GM19463 (cell line): Measurements from ENCODE around the gene SORD.
"Not testable (repeated sequence)": the region's sequence is repeated elsewhere in the genome, so short reads cannot be mapped to it uniquely, and the experiment has no call there.

Experiments used
- ATAC-seq: cut with Tn5 transposase; IDR thresholded peaks from one replicate; pipeline ENCODE4 v1.9.1; 2021; ENCODE audit warnings: mild to moderate bottlenecking, moderate library complexity; ENCODE audit not compliant: unreplicated experiment

Gene SORD

DNA sequence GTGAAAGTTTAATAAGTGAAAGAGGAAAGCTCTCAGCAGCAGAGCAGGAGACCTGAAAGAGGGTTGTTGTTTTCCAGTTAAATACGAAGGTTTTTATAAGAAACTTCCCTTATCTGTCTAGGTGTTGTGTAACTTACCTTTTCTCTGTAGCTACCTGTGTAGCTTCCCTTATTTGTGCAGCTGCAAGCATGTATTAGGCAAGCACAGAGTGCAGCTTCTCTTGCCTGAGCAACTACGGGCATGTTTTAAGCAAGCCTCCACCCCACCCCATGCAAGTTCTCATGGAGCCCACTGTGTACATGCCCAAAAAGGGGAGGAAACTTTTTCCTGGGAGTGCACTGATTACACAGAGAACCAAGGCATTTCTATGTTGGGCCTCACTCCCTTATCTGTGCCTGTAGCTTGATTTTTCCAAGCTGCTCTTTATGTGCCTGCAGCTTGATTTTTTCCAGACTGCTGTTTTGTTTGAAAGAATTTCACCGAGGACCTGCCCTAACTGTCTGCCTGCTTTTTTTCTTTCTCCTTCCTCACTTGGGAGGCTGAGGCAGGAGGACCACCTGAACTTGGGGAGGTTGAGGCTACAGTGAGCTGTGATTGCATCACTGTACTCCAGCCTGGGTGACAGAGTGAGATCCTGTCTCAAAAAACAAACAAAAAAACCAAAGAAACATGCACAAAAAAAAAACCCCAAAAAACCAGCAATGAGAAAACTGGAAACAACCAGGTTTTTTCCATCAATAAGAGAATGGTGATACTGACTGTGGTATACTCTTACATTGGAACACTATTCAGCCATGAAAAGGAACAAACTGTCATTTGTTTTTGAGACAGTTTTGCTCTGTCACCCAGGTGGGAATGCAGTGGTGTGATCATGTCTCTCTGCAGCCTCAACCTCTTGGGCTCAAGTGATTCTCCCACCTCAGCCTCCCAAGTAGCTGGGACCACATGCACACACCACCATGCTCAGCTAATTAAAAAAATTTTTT is 36.0 kb downstream of the SORD start:
- not testable (repeated sequence) for ATAC-seq

DNA sequence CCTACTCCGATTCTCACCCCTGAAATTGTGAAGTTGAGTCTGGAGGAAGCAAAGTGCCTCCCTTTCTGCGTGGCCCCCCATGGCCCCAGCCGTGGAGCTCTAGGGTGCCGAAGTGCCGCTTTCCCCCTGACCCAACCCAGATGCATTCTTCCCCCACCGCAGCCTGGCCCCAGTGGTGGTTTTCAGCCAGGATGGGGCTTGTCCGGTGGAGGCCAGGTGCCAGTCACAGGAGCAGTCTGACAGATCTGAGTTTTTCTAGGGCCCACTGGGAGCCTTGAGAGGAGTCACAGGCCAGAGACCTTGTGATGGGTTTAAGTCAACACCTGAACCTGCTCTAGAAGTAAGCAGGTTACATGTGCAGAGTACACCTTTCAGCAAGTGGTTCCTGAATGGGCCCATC is 39.3 kb downstream of the SORD start:
- ATAC-seq, result not testable (repeated sequence)

DNA sequence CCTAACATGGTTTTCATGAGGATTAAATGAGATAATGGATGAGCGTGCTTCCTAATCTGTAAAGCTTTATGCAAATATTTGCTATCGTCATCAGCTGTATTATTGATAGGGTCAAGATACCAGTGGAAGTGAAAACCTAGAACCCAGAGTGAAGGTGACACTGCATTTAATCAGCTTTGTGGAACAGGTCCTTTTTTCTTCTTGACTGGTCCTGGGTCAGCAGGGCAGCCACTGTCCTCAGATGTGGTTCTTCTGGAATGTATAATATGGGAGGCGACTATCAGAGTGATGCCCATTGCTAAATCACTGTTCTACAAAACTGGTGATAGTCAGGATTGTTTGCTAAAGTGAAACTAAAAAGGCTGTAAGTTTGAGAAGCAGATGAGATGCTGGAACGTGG is 41.4 kb downstream of the SORD start:
- ATAC-seq, result no peak

DNA sequence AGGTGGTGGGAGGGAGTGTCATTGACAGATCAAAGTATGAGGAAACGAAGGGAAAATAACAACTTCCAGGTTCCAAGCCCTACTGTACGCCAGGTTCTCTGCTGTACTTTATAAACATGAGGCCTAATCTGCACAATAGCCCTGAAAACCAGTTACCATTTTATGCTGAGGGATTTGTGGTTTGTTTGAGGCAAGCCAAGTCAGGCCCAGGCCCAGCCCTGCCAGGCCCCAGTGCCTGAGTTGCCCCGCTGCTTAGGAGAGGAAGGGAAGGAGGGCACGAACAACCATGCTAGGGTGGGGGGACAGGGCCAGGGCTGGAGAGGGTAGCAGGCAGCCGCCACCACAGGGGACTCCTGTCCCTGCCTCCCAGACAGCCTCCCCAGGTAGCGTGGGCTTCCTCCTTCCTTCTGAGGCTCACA is 47.0 kb downstream of the SORD start:
- ATAC-seq, result not testable (repeated sequence)

DNA sequence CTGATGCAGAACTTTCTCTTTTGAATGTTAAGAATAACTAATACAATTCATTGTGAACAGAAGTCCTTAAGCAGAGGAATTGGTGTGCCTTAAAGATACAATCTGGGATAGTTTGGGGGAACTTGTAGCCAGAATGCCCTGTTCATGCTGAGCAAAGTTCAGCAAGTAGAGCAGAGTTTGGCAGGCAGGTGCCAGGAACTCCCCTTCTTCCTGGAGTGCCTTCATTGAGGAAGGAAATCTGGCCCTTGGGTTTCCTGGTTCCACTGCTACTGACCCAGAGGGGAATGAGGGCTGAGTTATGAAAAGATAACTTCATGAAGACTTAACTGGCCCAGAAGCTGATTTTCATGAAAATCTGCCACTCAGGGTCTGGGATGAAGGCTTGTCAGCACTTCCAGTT is 50.6 kb downstream of the SORD start:
- not testable (repeated sequence) for ATAC-seq

DNA sequence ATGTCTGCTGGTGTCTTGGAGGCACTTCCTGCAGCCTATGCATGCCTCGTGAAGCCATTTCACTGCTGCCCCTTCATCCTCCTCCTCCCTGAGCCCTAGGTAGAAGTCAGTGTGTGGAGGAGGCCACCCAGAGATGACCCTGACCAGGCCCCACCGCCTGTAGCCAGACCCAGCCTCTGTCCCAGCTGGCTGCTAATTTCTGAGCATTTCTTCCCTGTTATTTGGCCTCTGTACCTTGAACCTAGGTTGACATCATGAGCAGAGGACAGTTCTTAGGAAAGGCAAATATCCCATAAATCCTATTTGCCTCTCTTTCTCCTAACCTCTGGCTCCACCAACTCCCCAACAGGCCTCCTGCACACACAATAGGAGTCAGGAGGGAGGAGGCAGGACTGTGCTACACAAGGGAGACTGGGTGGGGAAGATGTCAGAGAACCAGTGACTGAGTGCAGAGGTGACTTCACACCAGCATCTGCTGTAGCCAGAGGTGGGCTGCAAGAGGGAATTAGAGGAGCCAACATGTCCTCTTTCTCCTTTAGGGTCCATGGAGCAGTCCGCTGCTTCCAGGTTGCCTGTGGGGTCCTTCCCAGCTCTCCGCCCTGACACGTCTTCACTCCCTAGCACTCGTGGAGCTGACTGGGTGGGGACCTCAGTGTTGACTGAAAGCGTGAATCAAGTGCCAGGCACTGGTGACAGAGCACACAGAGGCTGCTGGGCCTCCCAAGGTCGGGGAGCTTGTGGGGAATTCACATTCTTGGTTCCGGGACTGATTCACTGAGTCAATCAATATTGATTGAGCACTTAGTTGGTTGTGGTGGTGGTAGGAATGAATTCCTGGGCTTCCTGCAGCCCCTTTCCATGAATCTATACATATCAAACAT is 52.7 kb downstream of the SORD start:
- ATAC-seq, result not testable (repeated sequence)

DNA sequence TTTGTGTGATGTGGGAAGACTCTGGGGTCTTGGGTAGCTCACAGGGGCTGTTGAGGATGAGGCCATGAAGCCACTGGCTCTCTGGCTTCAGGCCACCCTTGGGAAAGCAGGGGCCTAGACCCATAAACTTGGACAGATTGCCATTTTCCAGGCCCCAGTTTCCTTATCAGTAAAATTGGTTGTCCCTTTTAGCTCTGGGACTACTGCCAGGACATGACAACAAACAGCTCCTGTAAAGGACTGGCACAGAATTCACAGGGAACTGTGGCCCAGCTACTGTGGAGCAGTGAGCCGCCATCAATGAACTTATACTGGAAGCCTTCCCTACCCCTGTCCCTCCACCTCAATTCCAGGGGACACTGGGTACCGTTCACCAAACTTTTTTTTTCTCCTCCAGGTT is 54.4 kb downstream of the SORD start:
- ATAC-seq, result not testable (repeated sequence)

DNA sequence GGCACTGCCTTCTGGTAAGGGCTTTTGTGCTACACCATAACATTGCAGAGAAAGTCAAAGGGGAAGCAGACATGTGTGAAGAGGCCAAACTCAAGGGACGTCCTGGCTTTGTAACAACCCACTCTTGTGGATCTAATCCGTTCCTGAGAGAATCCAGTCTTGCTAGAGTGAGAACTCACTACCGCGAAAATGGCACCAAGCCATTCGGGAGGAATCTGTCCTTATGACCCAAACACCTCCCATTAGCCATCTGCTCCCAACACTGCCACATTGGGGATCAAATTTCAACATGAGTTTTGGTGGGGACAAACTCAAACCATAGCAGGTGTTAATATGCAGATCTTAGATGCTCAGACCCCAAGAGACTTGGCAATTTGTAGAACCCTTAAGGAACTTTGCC is 56.2 kb downstream of the SORD start:
- ATAC-seq, result not testable (repeated sequence)

DNA sequence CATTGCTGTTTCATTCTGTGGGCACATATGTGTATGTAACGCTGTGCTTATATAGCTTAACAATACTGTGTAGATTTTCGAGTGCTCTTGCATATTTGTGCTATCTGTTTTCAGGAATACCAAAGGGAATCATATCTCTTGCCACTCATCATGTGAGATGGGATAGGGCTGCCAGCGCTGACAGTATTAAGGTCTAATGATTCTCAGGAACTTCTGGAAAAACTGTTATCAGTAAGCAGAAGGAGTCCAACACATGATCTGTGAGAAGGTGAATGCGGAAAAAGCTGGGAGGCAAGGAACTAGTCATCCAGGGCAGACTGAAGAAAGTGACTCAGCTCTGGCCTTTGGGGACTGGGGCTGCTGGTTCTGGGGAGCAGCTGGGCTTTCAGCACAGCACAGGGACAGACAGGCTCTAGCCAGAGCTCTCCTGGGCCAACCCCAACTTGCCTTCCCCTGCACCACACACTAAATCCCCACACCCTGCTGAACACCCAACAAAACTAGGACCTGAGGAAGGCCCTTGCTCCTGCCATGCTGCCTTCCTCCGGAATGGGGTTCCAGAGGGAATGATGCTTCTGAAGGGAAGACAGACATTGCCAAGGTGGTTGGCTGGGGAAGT is 56.7 kb downstream of the SORD start:
- ATAC-seq, result not testable (repeated sequence)

DNA sequence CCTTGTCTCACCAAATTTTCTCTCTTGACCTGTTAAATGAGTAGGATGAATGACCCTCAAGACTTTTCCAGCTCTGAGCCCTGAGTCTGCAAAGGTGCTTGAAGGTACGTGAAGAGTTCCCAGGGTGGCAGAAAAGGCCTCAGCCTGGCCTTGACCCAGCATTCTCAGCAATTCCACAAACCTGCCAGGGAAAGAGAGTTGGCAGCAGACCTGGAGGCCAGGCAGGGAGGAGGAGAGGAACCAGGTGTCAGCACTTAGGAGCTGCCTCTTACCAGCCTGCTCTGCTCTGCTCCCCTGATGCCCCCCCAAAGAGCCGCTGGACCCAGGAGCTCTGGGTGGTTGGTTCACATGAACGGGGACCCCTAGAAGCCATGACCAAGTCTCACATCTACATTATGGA is 57.6 kb downstream of the SORD start:
- not testable (repeated sequence) for ATAC-seq

DNA sequence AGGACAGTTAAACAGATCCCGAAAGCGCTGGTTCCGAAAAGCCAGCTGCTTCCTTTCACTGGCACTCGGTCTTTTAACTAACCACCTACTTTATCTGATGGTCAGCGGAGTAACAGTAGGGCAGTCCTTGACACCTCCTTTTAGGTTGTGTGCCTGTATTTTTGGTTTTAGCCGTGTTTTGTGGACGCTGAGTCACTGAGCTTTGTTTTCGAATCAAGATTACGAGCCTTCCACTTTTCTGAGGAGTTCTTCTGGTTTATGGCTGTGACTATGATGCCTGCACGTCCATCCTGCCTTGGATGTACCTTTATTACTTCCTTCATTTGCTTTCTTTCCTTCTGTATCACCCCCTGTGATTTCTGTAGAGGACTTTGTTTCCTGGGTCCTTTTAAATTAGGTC is 59.4 kb downstream of the SORD start:
- ATAC-seq, result not testable (repeated sequence)

DNA sequence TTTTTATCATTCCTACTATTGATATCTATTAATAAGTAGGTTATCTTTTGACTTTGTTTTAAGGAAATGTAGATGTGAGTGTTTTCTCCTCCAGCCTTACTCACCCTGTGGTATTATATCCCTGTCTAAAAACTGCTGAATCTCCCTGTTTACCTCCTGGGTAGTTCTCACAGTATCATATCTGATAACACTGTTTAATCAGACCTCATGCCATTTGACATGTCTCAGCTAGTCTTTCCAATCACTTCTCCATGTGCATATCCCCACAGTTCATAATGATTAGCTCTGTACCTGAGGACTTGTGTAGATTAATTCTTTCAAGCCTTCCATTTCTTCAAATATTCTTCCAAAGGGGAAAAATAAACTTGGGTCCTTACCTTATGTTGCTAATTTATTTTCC is 60.2 kb downstream of the SORD start:
- no peak for ATAC-seq

DNA sequence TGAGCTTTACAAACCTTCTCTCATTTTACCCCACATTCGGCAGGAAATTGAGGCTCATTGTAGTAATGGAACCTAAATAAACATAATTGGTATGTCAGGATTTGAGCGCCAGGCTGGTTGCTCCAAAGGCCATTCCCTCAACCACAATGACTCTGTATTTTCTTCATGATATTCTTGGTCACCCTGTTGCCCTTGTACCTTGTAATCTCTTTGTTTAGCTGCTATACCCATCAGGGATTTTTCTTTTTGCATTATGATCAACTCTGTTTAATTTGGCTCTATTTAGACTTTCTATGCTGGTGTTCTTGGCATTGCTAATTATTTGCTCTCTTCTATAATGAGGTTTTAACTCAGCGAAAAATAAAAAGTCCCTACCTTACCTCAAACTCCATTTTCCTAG is 61.2 kb downstream of the SORD start:
- no peak for ATAC-seq

DNA sequence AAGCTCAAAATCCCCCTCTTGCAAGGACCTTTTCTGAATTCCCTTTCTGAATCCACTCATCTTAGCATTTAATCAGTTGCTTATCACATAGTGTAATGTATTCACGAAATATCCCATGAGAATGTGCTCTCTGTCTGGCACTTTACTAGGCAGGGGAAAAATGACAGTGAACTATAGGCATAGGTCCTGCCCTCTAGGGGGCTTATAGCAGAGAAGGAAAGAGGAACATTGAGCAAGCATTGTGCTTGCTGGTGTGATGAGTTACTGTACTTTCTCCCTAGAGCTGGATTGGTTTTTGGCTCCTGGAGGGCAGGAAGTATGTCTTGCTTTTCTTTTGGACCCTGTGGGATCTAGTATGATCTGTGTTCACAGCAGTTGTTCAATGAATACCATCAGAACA is 64.5 kb downstream of the SORD start:
- no peak for ATAC-seq

DNA sequence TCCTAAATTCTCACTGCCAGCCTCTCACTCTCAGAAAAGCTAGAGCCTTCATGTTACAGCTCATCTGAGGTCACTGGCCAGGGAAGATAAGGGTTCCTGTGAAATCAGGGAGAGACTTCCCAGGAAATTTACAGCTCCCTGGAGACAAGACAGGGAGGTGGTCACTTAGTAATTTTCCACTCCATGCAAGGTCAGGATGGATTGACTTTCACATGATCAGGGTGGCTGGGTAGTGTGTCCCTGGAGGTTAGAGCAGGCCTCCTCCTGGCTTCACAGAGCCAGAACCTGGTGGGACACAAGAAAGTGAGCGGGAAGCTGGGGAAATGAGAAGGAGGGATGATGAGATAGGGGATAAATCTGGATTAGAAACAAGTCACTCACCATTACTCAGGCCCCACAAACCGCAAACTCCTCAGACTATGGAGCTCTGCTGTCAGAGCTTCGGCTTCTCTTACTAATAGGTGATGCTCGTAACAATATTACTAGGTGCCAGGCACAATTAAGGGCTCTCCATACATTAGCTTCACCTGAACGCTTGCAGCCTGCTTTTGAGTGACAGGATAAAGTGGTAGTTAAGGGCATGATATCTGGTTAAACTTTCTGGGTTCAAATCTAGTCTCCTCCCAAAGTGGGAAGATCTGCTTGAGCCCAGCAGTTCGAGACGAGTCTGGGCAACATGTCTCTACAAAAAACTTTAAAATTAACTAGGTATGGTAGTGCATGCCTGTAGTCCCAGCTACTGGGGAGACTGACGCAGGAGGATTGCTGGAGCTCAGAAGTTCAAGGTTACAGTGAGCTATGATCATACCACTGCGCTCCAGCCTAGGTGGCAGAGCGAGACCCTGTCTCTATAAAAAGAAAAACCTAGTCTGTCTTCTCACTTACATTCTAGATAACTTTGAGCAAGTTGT is 66.1 kb downstream of the SORD start:
- ATAC-seq, result no peak

DNA sequence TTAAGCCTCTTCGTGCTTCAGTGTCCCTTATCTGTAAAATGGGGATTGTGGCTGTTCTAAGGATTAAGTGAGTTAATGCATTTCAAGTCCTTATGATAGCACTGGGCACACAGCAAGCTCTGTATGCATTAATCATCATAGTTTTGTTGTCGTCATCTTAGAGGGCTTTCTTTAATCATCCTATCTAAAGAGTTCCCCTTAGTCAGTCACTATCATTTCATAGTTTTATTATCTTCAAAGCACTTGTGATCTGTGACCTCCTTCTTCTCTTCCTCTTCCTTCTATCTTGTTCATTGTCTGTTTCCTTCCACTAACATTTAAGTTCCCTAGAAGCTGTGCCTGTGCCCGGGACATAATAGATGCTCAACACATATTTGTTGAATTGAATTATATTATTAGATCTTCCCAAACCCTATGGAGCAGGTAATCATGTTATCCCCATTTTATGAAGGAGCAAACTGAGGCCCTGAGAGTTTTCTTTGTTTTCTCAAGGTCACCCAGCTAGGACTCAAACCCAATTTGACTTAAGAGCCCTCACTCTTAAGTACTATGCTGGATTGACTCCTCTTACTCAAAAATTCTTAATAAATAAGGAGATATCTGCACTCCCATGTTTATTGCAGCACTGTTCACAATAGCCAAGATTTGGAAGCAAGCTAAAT is 66.8 kb downstream of the SORD start:
- no peak for ATAC-seq

DNA sequence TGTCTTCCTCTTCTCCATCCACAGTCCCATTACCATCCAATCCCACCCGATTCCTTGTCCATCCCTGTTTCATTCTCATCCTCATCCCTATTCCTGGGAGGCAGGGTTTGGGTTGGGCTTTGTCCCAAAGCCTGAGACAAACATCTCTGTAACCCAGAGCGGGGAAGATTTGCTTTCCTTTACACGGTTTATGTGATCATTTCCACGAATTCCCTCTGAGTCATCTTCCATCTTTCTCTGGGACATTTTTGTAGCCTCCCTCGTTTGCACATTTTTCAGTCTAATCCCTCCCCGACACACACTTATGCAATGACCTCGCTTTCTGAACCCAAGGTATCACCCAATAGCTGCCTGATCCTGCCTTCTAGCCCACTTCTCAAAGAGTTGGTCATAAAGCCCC is 68.2 kb downstream of the SORD start:
- ATAC-seq, result no peak

DNA sequence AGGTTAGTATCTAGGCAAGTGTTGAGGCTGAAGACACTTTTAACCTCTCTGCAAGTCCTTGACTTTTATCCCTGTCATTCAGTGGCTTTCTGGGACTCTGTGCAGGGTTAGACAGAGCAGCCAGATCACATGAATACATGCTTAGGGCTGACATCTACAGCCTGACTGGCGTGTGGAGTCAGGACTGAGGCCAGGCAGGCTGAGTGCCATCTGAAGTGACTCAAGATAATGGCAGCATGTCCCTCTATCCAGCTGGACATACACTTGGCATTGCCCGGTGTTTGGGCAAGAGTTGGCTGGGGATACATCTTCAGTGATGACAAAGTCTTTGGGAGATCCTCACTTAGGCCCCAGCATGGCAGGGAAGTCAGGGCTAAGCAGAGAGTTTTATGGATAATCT is 68.6 kb downstream of the SORD start:
- ATAC-seq, result no peak

DNA sequence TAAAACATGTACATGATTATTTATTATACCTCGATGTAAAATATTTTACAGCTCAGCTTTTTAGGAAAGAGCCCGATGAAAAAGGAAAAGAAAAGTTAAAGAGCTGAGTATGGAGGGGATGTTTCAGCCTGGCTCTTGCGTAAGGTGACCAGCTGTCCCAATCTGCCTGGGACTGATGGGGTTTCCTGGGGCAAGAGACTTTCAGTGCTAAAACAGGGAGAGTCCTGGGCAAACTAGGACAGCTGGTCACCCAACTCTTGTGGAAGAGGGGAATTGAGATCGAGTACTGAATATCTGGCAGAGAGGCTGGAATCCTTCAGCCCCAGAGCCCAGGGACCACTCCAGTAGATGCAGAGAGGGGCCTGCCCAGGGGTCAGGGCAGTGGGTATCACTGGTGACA is 70.0 kb downstream of the SORD start:
- no peak for ATAC-seq
